NCI-H2029 (cell line): ENCODE results near the gene OGFOD2.
A peak's percentile ranks its signal among the peaks of the same experiment; 100 is the strongest.

Source experiments
- DNase-seq: peaks from one replicate; lab custom pipeline; 2025; lab: John Stamatoyannopoulos, UW

Gene OGFOD2

DNA sequence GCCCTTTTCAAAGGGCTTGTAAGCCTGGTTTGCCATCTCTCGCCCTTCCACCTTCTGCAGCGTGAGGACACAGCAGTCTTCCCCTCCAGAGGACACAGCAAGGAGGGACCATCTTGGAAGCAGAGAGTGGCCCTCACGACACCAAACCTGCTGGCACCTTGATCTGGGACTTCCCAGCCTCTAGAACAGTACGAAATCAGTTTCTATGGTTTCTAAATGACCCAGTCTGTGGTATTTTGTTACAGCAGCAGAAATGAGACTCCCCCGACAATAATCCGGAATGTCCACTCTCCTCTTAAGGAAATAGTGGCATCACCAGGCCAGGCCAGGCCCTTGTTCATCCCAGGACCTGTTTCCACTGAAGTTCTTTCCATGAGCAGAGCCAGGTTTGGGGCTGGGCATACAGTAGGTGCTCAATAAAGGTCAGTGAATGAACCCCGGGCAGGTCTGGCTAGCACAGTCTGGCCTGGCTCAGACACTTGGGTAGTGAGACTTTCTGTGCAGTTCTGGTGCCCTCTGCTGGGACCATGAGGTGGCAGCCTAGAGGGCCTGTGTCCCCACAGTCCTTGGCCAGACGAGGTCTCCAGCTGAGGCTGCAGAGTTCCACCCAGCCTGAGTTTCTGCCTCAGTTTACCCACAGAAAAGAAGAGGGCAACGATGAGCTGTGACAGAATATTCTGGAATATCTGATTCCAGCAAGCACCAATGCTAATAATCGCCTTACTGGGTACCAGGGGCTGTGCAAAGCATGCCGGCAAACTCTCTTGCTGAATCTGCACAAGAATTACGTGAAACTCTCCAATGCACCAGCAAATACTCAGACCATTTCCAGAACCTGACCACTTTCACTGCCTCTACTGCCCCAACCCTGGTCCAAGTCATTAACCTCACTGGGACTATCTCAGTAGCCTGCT lies 22.8 kb upstream of the OGFOD2 start:
- peak; percentile 71 for DNase-seq

GRCh38 chr12:122955156-122955555 lies 19.9 kb upstream of the OGFOD2 start:
- DNase-seq, result no peak

DNA sequence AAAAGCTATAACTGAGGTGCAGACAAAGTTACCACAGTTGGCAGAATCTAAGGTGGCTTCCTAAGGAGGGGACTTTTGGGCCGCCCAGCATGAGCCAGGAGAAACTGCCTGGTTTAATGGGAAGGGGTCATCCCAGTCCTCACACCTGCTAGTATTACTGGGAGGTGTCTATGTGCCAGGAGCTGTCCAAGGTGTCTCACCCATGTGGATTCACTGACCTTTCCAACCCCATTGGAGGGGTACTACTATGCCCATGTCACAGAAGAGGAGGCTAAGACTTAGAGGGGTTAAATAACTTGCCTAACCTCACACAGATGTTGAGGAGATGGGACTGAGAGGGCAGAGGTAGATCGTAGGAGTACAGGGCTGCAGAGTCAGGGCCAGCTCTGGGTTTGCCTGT lies 19.0 kb upstream of the OGFOD2 start:
- no peak for DNase-seq

DNA sequence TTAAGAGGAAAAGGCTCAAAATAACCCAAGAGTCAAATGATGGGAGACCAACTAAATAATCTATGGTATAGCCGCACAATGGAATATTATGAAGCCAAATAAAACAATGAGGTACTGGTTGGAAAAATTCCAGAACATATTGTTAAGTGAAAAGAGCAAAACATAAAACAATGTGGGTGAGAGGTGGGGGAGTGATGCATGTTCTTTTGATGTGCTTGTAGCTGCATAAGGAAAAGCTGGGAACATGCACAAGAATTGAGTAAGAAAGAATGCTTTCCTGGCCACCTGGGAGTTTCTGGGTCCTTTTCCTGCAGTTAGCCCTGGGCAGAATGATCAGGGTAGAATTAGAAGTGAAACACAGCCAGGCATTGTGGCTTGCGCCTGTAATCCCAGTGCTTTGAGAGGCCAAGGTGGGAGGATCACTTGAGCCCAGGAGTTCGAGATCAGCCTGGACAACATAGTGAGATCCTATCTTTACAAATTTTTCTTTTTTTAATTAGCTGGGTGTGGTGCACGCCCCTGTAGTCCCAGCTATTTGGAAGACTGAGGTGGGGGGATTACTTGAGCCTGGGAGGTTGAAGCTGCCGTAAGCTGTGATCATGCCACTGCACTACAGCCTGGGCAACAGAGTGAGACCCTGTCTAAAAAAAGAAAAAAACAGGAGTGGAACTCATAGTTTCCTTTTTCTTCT lies 16.7 kb upstream of the OGFOD2 start:
- DNase-seq, result no peak

GRCh38 chr12:122959566-122960192 lies 15.4 kb upstream of the OGFOD2 start:
- no peak for DNase-seq

- no peak for DNase-seq
Observed at GRCh38 chr12:122960193-122960569, 14.9 kb upstream of the OGFOD2 start.

GRCh38 chr12:122961531-122962329 lies 13.3 kb upstream of the OGFOD2 start:
- DNase-seq, result peak; percentile 57

DNA sequence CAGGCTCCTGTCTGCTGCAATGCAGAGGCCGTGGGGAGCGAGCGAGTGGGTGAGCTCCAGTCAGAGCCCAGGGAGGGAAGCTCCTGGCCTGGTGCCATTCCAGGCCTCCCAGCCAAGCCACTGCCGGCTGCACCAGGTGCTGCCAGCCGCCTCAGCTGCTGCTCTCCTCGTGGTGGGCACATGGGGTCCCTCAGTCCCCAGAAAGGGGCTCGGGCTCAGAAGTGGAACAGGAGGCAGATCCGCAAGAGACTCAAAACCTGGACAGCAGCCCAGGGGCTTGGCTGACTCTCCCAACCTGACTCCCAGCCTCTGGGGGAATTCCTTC lies 11.1 kb upstream of the OGFOD2 start:
- peak; percentile 23 for DNase-seq

DNA sequence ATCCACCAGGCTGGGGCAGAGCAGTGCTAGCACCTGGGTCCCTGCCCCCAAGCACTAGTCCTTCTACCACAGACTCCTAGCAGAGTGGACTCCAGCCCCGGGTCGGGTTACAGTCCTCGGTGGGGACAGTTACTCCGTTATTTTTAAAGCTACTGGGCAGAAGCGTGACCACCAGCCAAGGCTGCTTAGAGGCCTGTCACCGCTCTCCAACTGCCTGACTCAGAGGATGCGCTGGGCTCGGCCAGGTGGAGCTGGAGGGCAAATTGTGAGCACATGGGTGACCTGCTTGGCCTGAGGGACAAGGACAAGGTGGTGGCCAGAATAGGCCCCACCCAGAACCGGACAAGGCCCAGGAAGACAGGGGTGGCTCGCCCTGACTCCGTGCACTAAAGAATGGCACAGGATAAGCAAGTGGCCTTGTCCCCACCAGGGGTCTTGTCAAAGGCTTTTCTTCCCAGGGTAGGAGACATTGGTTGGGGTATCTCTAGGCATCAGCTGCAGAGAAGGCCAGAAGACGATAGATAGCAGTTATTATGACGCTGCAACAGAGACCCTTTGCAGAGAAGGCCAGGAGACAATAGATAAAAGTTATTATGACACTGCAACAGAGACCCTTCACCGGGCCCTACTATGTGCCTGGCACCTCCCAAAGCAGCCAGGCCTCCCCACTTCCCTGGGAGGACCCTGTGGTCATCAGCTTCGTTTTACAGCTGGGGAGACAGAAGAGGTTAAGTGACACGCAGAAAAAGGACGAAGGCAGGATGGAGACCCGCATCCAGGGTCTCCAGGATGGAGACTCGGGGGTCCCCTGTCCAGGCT lies 10.4 kb upstream of the OGFOD2 start:
- DNase-seq, result no peak

GRCh38 chr12:122965321-122965751 lies 9.7 kb upstream of the OGFOD2 start:
- no peak for DNase-seq

- DNase-seq, result peak; percentile 93
Observed at GRCh38 chr12:122965851-122966742, 8.9 kb upstream of the OGFOD2 start, which contains the start of gene ABCB9. Gene ABCB9, minus strand, starts transcription at chr12:122966463. Its CDS starts 6,228 bp downstream, at chr12:122960235.

GRCh38 chr12:122966743-122967550 lies 8.1 kb upstream of the OGFOD2 start:
- DNase-seq, result no peak

DNA sequence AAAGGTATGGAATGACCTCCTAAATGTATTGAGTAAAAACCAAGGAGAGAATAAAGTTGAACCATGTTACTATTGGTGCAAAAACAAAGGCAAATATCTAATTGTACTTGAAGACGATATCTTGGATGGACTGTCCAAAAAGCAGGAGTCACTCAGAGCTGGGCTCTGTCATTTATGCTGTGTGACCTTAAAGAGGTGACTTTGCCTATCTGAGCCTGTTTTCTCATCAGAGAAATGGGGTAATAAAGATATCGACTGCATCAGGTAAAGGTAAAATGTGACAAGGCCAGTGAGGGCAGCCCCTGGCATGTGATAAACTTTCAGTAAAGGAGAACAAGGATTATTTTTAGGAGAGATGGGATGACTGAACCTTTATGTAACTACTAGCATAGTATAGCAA lies 6.9 kb upstream of the OGFOD2 start:
- DNase-seq, result no peak

- peak; percentile 41 for DNase-seq
Observed at GRCh38 chr12:122969676-122970075, 5.4 kb upstream of the OGFOD2 start.

- DNase-seq, result peak; percentile 97
Observed at GRCh38 chr12:122974274-122974891, 661 bp upstream of the OGFOD2 start.

- DNase-seq, result no peak
Observed at GRCh38 chr12:122975790-122976647, 975 bp downstream of the OGFOD2 start.

- no peak for DNase-seq
Observed at GRCh38 chr12:122976648-122976975, 1.6 kb downstream of the OGFOD2 start.

DNA sequence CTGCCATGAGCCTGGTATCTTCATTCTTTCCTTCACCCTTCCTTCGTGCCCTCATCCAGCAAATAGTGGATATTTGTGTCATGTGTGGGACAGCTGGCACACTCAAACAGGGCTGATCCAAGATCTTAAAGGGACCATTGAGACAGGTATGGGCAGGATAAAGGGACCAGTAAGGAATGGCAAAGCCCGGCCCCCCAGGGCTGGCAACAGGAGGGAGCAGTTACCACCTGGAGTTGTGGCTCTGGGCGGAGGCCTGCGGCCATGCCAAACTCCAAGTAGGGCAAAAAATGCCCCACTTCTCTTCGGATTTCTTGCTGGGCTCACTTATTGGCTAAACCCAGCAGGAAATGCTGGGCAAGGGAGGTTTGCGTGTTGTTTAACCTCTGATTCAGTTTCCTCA lies 2.1 kb downstream of the OGFOD2 start:
- no peak for DNase-seq
